Measurements from ENCODE around the gene SEBOX. TPM values are rescaled to one million over a fixed set of nuclear protein-coding genes. Genes with fewer than 3 reads are reported as not detected.

SEBOX gene
- polyA plus RNA-seq, 2 of the 4 experiments (the other 2 are of a cell fraction): not detected

DNA sequence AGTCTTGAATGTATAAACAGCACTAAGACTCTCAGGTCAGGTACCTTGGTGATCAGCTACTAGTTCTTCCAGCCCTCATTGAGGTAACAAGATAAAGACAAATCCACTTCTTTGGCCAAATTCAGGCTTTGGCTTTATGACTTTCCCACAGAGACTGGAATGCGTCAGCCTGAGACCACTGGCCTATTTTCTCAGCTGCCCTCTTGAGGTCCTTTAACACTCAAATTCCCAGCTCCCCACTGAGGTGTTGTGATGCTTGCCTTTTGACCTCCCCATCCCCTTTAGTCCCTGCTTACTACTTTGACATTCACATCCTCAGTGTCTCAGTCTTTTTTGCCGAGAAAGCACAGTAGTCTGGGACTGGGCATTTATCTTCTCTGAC, 18.8 kb downstream of the SEBOX start:
- Histone ChIP-seq H3K9me3 (no peaks in the 10 kb centered on the region), H3K4me3 (no peak overlapping the region), H3K4me2 (no peak overlapping the region), H3K27ac (no peak overlapping the region), H3K4me1 (no peaks in the 10 kb centered on the region)
- ATAC-seq: no peak
- TF ChIP-seq KDM1A (IDR thresholded peaks at IDR 0.05; ENCODE audit: low read depth) (no peak), HOXA7 (CRISPR knock-in tag; IDR thresholded peaks at IDR 0.05) (0 out of 2 replicates have a peak, but pooled peaks have one; percentile 48)
- WGBS (ENCODE audit: missing lambda C conversion rate): 95% methylated on average over 2 of the region's 2 CpGs
- no peak for DNase-seq (ENCODE audit: low read depth in 1 of 2, low spot score in 1 of 2)
- no peak for FAIRE-seq
- CTCF ChIA-PET: interaction anchor here (0.8 to 4.8 kb wide), 15 partner anchors 9 to 466 kb away, joined by 3 to 41 read pairs (median 5); partner anchors contain the start of genes IFT20, POLDIP2 and TNFAIP1
- POLR2A ChIA-PET: interaction anchor here (3.0 to 3.3 kb wide), 2 partner anchors 10 to 11 kb away, joined by 26 to 37 read pairs; partner anchors contain the start of genes IFT20, POLDIP2 and TNFAIP1

- DNase-seq (ENCODE audit: low read depth in 1 of 2, low spot score in 1 of 2): no peak
- no peak for FAIRE-seq
Observed at GRCh38 chr17:28345419-28346198, 19.4 kb downstream of the SEBOX start.

DNA sequence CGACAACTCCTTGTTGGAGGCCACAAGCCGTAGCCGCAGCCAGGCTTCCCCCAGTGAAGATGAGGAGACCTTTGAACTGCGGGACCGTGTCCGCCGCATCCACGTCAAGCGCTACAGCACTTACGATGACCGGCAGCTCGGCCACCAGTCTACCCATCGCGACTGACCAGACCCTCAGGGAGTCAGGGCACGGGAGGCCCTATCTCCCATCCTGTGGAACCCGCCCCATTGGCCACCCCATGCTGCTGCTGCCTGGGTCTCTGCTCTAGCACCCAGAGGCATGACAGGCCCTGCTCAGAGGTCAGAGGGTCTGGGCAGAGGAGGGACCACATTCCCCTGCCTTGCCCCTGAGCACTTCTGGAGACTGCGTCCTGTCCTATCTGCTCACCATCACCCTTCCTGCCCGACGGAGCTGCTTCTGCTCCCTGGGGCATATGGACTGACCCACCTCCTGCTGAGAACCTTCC, 20.5 kb downstream of the SEBOX start:
- DNase-seq (ENCODE audit: low read depth in 1 of 2, low spot score in 1 of 2) (no peak), FAIRE-seq (no peak), ATAC-seq (peak in 1 of 2 experiments; percentile 2; a peak in 1 of 6 replicates)
- H3K4me1 ChIP-seq: no peaks in the 10 kb centered on the region
- POLR2A ChIA-PET: interaction anchor here (0.5 to 3.3 kb wide), 3 partner anchors 9 to 208 kb away, joined by 7 to 37 read pairs (median 26); partner anchors contain the start of genes IFT20, POLDIP2, TNFAIP1 and UNC119
- H3K4me3 ChIP-seq: no peak overlapping the region
- CTCF ChIA-PET: interaction anchor here (0.9 to 4.8 kb wide), 6 partner anchors 8 to 149 kb away, joined by 3 to 41 read pairs (median 4); partner anchors contain the start of genes IFT20, POLDIP2 and TNFAIP1
- no peak overlapping the region for H3K27ac ChIP-seq
- no peak for TF ChIP-seq KDM5A (IDR thresholded peaks at IDR 0.05)
- TF ChIP-seq, protein P1, sequence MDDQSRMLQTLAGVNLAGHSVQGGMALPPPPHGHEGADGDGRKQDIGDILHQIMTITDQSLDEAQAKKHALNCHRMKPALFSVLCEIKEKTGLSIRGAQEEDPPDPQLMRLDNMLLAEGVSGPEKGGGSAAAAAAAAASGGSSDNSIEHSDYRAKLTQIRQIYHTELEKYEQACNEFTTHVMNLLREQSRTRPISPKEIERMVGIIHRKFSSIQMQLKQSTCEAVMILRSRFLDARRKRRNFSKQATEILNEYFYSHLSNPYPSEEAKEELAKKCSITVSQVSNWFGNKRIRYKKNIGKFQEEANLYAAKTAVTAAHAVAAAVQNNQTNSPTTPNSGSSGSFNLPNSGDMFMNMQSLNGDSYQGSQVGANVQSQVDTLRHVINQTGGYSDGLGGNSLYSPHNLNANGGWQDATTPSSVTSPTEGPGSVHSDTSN (IDR thresholded peaks at IDR 0.05): no peak
- 0 out of 5 replicates have a peak, but pooled peaks of 1 of the 2 experiments have one; percentile 25 for TF ChIP-seq JUN (IDR thresholded peaks at IDR 0.05)
- no peak for TF ChIP-seq HOXB5 (CRISPR knock-in tag; IDR thresholded peaks at IDR 0.05)
- TF ChIP-seq HOXA7 (CRISPR knock-in tag; IDR thresholded peaks at IDR 0.05): no peak
- no peak for TF ChIP-seq KDM1A (IDR thresholded peaks at IDR 0.05; ENCODE audit: low read depth)
- no peaks in the 10 kb centered on the region for H3K9me3 ChIP-seq
- 92% methylated on average over 19 of the region's 19 CpGs for WGBS (ENCODE audit: missing lambda C conversion rate)
- H3K4me2 ChIP-seq: no peak overlapping the region

More at GRCh38 chr17:28345419-28346198, 19.4 kb downstream of the SEBOX start:
- Histone ChIP-seq H3K4me1 (no peaks in the 10 kb centered on the region), H3K9me3 (no peaks in the 10 kb centered on the region), H3K4me3 (no peak overlapping the region), H3K4me2 (no peak overlapping the region), H3K27ac (no peak overlapping the region)
- no peak; a peak in 1 of 6 replicates for ATAC-seq
- ChIA-PET CTCF (interaction anchor here (0.8 to 4.8 kb wide), 13 partner anchors 9 to 465 kb away, joined by 3 to 41 read pairs (median 5); partner anchors contain the start of genes IFT20, POLDIP2 and TNFAIP1), POLR2A (interaction anchor here (3.0 to 3.3 kb wide), 2 partner anchors 10 to 11 kb away, joined by 26 to 37 read pairs; partner anchors contain the start of genes IFT20, POLDIP2 and TNFAIP1)
- 87% methylated on average over 12 of the region's 13 CpGs for whole genome bisulfite sequencing (ENCODE audit: missing lambda C conversion rate)
- no peak for TF ChIP-seq FOXS1 (CRISPR knock-in tag; IDR thresholded peaks at IDR 0.05)
- no peak for TF ChIP-seq HDAC2 (IDR thresholded peaks at IDR 0.05)
- TF ChIP-seq MAFK (IDR thresholded peaks at IDR 0.05; ENCODE audit: partially characterized antibody): no peak
- no peak for TF ChIP-seq RCOR1 (IDR thresholded peaks at IDR 0.05; ENCODE audit: low read depth, low read length)
- no peak for TF ChIP-seq HOXB13 (CRISPR knock-in tag; IDR thresholded peaks at IDR 0.05; ENCODE audit: low read depth)
- TF ChIP-seq EP300 (IDR thresholded peaks at IDR 0.05): no peak
- TF ChIP-seq RAD21 (conservative IDR thresholded peaks at IDR 0.05 in 1 of 2, IDR thresholded peaks at IDR 0.05 in 1 of 2): no peak
- no peak for TF ChIP-seq JUNB (IDR thresholded peaks at IDR 0.05)
- TF ChIP-seq PHF8 (IDR thresholded peaks at IDR 0.05; ENCODE audit: borderline replicate concordance, low read depth): no peak
- TF ChIP-seq, protein P2, sequence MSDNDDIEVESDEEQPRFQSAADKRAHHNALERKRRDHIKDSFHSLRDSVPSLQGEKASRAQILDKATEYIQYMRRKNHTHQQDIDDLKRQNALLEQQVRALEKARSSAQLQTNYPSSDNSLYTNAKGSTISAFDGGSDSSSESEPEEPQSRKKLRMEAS (IDR thresholded peaks at IDR 0.05): no peak
- no peak for TF ChIP-seq RNF2 (IDR thresholded peaks at IDR 0.05; ENCODE audit: borderline replicate concordance, low read depth)
- 0 out of 2 replicates have a peak, but pooled peaks have one; percentile 51 for TF ChIP-seq FOSB (CRISPR knock-in tag; IDR thresholded peaks at IDR 0.05)
- 0 out of 5 replicates have a peak, but pooled peaks of 1 of the 2 experiments have one; percentile 1 for TF ChIP-seq JUN (IDR thresholded peaks at IDR 0.05)
- TF ChIP-seq KDM5A (IDR thresholded peaks at IDR 0.05): no peak
- no peak for TF ChIP-seq CEBPB (IDR thresholded peaks at IDR 0.05)
- TF ChIP-seq RARB (CRISPR knock-in tag; IDR thresholded peaks at IDR 0.05): no peak
- no peak for TF ChIP-seq ZSCAN20 (CRISPR knock-in tag; IDR thresholded peaks at IDR 0.05)
- TF ChIP-seq, protein P3, sequence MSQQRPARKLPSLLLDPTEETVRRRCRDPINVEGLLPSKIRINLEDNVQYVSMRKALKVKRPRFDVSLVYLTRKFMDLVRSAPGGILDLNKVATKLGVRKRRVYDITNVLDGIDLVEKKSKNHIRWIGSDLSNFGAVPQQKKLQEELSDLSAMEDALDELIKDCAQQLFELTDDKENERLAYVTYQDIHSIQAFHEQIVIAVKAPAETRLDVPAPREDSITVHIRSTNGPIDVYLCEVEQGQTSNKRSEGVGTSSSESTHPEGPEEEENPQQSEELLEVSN (IDR thresholded peaks at IDR 0.05; ENCODE audit: borderline replicate concordance, low read depth): no peak

Measured in A549 (cell line).